Mesendoderm (in vitro differentiated cells): ENCODE measurements around the gene SCN3B.
A peak's percentile ranks its signal among the peaks of the same experiment; 100 is the strongest.

Experiments
- DNase-seq: peaks from one replicate; pipeline ENCODE4 v3.0.0; 2013
- H2AK5ac ChIP-seq: 2 replicates; pipeline ENCODE4 v1.6.1; 2013; ENCODE audit warnings: low read length, inconsistent platforms
- H2BK120ac ChIP-seq: 2 replicates; pipeline ENCODE4 v1.6.1; 2013; ENCODE audit warnings: low read depth, mild to moderate bottlenecking, low read length, moderate library complexity, mixed read lengths
- H2BK15ac ChIP-seq: replicated peaks from 2 replicates; pipeline ENCODE4 v1.6.1; 2013; ENCODE audit warnings: low read depth, mild to moderate bottlenecking, moderate library complexity
- H2BK5ac ChIP-seq: 2 replicates; pipeline ENCODE4 v1.6.1; 2013; ENCODE audit warnings: low read length, inconsistent platforms
- H3K18ac ChIP-seq: 2 replicates; pipeline ENCODE4 v1.6.1; 2013; ENCODE audit warnings: mild to moderate bottlenecking, low read length, mixed read lengths
- H3K23ac ChIP-seq: one replicate; pipeline ENCODE4 v1.6.1; 2013; ENCODE audit warnings: low read length
- H3K27ac ChIP-seq: 2 replicates; pipeline ENCODE4 v1.5.1; 2013; ENCODE audit warnings: low read depth, mild to moderate bottlenecking, inconsistent platforms, low read length, moderate library complexity
- H3K27me3 ChIP-seq: 2 replicates; pipeline ENCODE4 v1.6.1; 2013; ENCODE audit warnings: low read length, control low read depth, mild to moderate bottlenecking, inconsistent platforms; ENCODE audit not compliant: insufficient read depth, poor library complexity
- H3K36me3 ChIP-seq: 2 replicates; pipeline ENCODE4 v1.6.1; 2013; ENCODE audit warnings: low read length, inconsistent platforms; ENCODE audit not compliant: control insufficient read depth, insufficient read depth
- H3K4ac ChIP-seq: one replicate; pipeline ENCODE4 v1.6.1; 2013; ENCODE audit warnings: low read depth, mild to moderate bottlenecking, low read length, moderate library complexity
- H3K4me1 ChIP-seq: 2 replicates; pipeline ENCODE4 v1.6.1; 2013; ENCODE audit warnings: low read depth, low read length, inconsistent platforms; ENCODE audit not compliant: control insufficient read depth
- H3K4me2 ChIP-seq: 2 replicates; pipeline ENCODE4 v1.6.1; 2013; ENCODE audit warnings: low read length
- H3K4me3 ChIP-seq: 2 replicates; pipeline ENCODE4 v1.5.1; 2013; ENCODE audit warnings: mild to moderate bottlenecking, low read length
- H3K56ac ChIP-seq: one replicate; pipeline ENCODE4 v1.6.1; 2013; ENCODE audit warnings: low read length
- H3K79me1 ChIP-seq: 2 replicates; pipeline ENCODE4 v1.6.1; 2013; ENCODE audit warnings: low read length, inconsistent platforms
- H3K79me2 ChIP-seq: 2 replicates; pipeline ENCODE4 v1.6.1; 2013; ENCODE audit warnings: mild to moderate bottlenecking, low read length; ENCODE audit not compliant: control insufficient read depth, insufficient read depth
- H3K9ac ChIP-seq: 2 replicates; pipeline ENCODE4 v1.6.1; 2013; ENCODE audit warnings: low read length, inconsistent platforms
- H4K5ac ChIP-seq: one replicate; pipeline ENCODE4 v1.6.1; 2013; ENCODE audit warnings: low read length
- H4K8ac ChIP-seq: one replicate; pipeline ENCODE4 v1.6.1; 2013; ENCODE audit warnings: low read depth, mild to moderate bottlenecking, control low read depth, low read length, moderate library complexity
- whole genome bisulfite sequencing: extraction: QIAGEN DNeasy Blood & Tissue Kit; methylation state at CpG from one replicate; pipeline ENCODE4 v1.1.7; 2013; ENCODE audit warnings: low lambda C conversion rate, missing lambda C conversion rate; ENCODE audit not compliant: insufficient coverage; ENCODE audit errors: extremely low coverage; 5-methylcytosine and 5-hydroxymethylcytosine counted together

Gene SCN3B

GRCh38 chr11:123580557-123581275, 73.7 kb downstream of the SCN3B start:
- DNase-seq: peak; percentile 80
- H3K18ac ChIP-seq: no peak overlapping the region
- no peak overlapping the region for H2AK5ac ChIP-seq
- no peaks in the 10 kb centered on the region for H3K36me3 ChIP-seq
- H2BK120ac ChIP-seq: no peak overlapping the region
- H2BK15ac ChIP-seq: no peak overlapping the region
- no peak overlapping the region for H3K4ac ChIP-seq
- no peaks in the 10 kb centered on the region for H3K27me3 ChIP-seq
- no peak overlapping the region for H3K23ac ChIP-seq
- H2BK5ac ChIP-seq: no peak overlapping the region
- no peak overlapping the region for H3K4me3 ChIP-seq
- H3K27ac ChIP-seq: no peak overlapping the region
- no peaks in the 10 kb centered on the region for H3K79me1 ChIP-seq
- WGBS: no CpG with 5 or more reads among the region's 25 CpGs
- H3K56ac ChIP-seq: no peak overlapping the region
- H3K9ac ChIP-seq: no peak overlapping the region
- H3K4me1 ChIP-seq: no peaks in the 10 kb centered on the region
- H4K8ac ChIP-seq: no peak overlapping the region
- H3K4me2 ChIP-seq: no peak overlapping the region
- no peak overlapping the region for H4K5ac ChIP-seq
- H3K79me2 ChIP-seq: no peaks in the 10 kb centered on the region

- H4K5ac ChIP-seq: no peak overlapping the region
- H2BK5ac ChIP-seq: no peak overlapping the region
- H3K23ac ChIP-seq: no peak overlapping the region
- no peak overlapping the region for H4K8ac ChIP-seq
- H3K4me3 ChIP-seq: no peak overlapping the region
- H3K27me3 ChIP-seq: no peaks in the 10 kb centered on the region
- H3K79me1 ChIP-seq: no peaks in the 10 kb centered on the region
- H2BK15ac ChIP-seq: no peak overlapping the region
- H3K4me1 ChIP-seq: no peaks in the 10 kb centered on the region
- no peaks in the 10 kb centered on the region for H3K36me3 ChIP-seq
- no peak overlapping the region for H3K4me2 ChIP-seq
- no peak overlapping the region for H3K9ac ChIP-seq
- no peaks in the 10 kb centered on the region for H3K79me2 ChIP-seq
- no CpG with 5 or more reads among the region's 6 CpGs for WGBS
- no peak for DNase-seq
- H2BK120ac ChIP-seq: no peak overlapping the region
- no peak overlapping the region for H3K27ac ChIP-seq
- no peak overlapping the region for H3K4ac ChIP-seq
- no peak overlapping the region for H3K56ac ChIP-seq
- H2AK5ac ChIP-seq: no peak overlapping the region
- no peak overlapping the region for H3K18ac ChIP-seq
Measured at GRCh38 chr11:123580137-123580536, 74.3 kb downstream of the SCN3B start.

GRCh38 chr11:123579482-123579812, 75.0 kb downstream of the SCN3B start:
- H2BK120ac ChIP-seq: no peak overlapping the region
- H3K79me2 ChIP-seq: no peaks in the 10 kb centered on the region
- no peak overlapping the region for H4K8ac ChIP-seq
- H2AK5ac ChIP-seq: no peak overlapping the region
- H2BK15ac ChIP-seq: no peak overlapping the region
- WGBS: no CpG with 5 or more reads among the region's 5 CpGs
- H3K27me3 ChIP-seq: no peaks in the 10 kb centered on the region
- no peak overlapping the region for H2BK5ac ChIP-seq
- H3K4me3 ChIP-seq: no peak overlapping the region
- H3K4me2 ChIP-seq: no peak overlapping the region
- H3K4ac ChIP-seq: no peak overlapping the region
- no peaks in the 10 kb centered on the region for H3K36me3 ChIP-seq
- no peaks in the 10 kb centered on the region for H3K79me1 ChIP-seq
- H3K18ac ChIP-seq: no peak overlapping the region
- H3K4me1 ChIP-seq: no peaks in the 10 kb centered on the region
- H4K5ac ChIP-seq: no peak overlapping the region
- no peak overlapping the region for H3K27ac ChIP-seq
- no peak overlapping the region for H3K9ac ChIP-seq
- DNase-seq: no peak
- H3K23ac ChIP-seq: no peak overlapping the region
- H3K56ac ChIP-seq: no peak overlapping the region
